ENCODE results near the gene FLYWCH2. TPM values are rescaled to one million over a fixed set of nuclear protein-coding genes. Genes with fewer than 3 reads are reported as not detected.
"Not testable (repeated sequence)": the region's sequence is repeated elsewhere in the genome, so short reads cannot be mapped to it uniquely, and the experiment has no call there.

The FLYWCH2 gene
- polyA plus RNA-seq, 2 of the 4 experiments (the other 2 are of a cell fraction): 23.2 to 41.2 TPM

GRCh38 chr16:2926650-2926999 is 43.6 kb downstream of the FLYWCH2 start:
- no peak overlapping the region for H3K4me3 ChIP-seq
- 73% methylated on average over 5 of the region's 5 CpGs for WGBS (ENCODE audit: missing lambda C conversion rate)
- H3K9me3 ChIP-seq: no peaks in the 10 kb centered on the region
- CTCF ChIA-PET: interaction anchor here (0.6 to 9.6 kb wide), 35 partner anchors 11 to 542 kb away, joined by 3 to 190 read pairs (median 5); partner anchors contain the start of genes FLYWCH1, FLYWCH2, KREMEN2 and PAQR4
- TF ChIP-seq MAFK (IDR thresholded peaks at IDR 0.05; ENCODE audit: partially characterized antibody) (peak; percentile 37), CEBPB (IDR thresholded peaks at IDR 0.05) (no peak)
- H3K4me1 ChIP-seq: peaks cover 3% of the 10 kb centered on the region; the same call in 1 of the 3 replicates
- H3K27ac ChIP-seq: 0 out of 6 replicates have a peak overlapping the region, but pooled peaks of 1 of the 2 experiments have one; percentile 2
- DNase-seq (ENCODE audit: low read depth in 1 of 2, low spot score in 1 of 2) (no peak), FAIRE-seq (no peak), ATAC-seq (no peak)
- peak overlapping the region; percentile 71 for H3K4me2 ChIP-seq
- POLR2A ChIA-PET: interaction anchor here (0.8 to 1.2 kb wide), 4 partner anchors 19 to 59 kb away, joined by 3 to 7 read pairs (median 4); partner anchors contain the start of gene FLYWCH2

GRCh38 chr16:2927010-2927646 is 44.1 kb downstream of the FLYWCH2 start:
- Histone ChIP-seq H3K4me1 (peaks cover 3% of the 10 kb centered on the region; the same call in 1 of the 3 replicates), H3K9me3 (no peaks in the 10 kb centered on the region), H3K4me2 (peak overlapping the region; percentile 71), H3K4me3 (no peak overlapping the region), H3K27ac (0 out of 6 replicates have a peak overlapping the region, but pooled peaks of 1 of the 2 experiments have one; percentile 2)
- POLR2A ChIA-PET: interaction anchor here (0.5 to 1.2 kb wide), 6 partner anchors 19 to 245 kb away, joined by 3 to 7 read pairs (median 3); partner anchors contain the start of genes FLYWCH2 and KCTD5
- peak; percentile 55 to 89 for DNase-seq (ENCODE audit: low read depth in 1 of 2, low spot score in 1 of 2)
- TF ChIP-seq RAD21 (conservative IDR thresholded peaks at IDR 0.05 in 1 of 2, IDR thresholded peaks at IDR 0.05 in 1 of 2): peak; percentile 73 to 79
- TF ChIP-seq POLR2AphosphoS2 (conservative IDR thresholded peaks at IDR 0.05; ENCODE audit: low read length): no peak
- peak; percentile 84 for TF ChIP-seq MAX (IDR thresholded peaks at IDR 0.05)
- no peak for TF ChIP-seq TFCP2L1 (CRISPR knock-in tag; IDR thresholded peaks at IDR 0.05)
- TF ChIP-seq CHD2 (IDR thresholded peaks at IDR 0.05; ENCODE audit: low read length, partially characterized antibody): no peak
- TF ChIP-seq CBX8 (IDR thresholded peaks at IDR 0.05): no peak
- peak; percentile 91 for TF ChIP-seq CTCF (IDR thresholded peaks at IDR 0.05)
- no peak for TF ChIP-seq FOSL2 (IDR thresholded peaks at IDR 0.05)
- no peak for TF ChIP-seq FOSL2 (CRISPR knock-in tag; IDR thresholded peaks at IDR 0.05)
- no peak for TF ChIP-seq HES2 (IDR thresholded peaks at IDR 0.05)
- TF ChIP-seq PHF8 (IDR thresholded peaks at IDR 0.05; ENCODE audit: borderline replicate concordance, low read depth): no peak
- TF ChIP-seq KDM1A (IDR thresholded peaks at IDR 0.05; ENCODE audit: low read depth): no peak
- TF ChIP-seq SMC3 (IDR thresholded peaks at IDR 0.05): peak; percentile 58
- 9% methylated on average over 19 of the region's 19 CpGs for WGBS (ENCODE audit: missing lambda C conversion rate)
- FAIRE-seq: peak; percentile 94
- CTCF ChIA-PET: interaction anchor here (0.5 to 9.6 kb wide), 46 partner anchors 11 to 543 kb away, joined by 3 to 190 read pairs (median 5); partner anchors contain the start of genes FLYWCH1, FLYWCH2, KREMEN2 and PAQR4
- peak; percentile 89 to 93 for ATAC-seq

GRCh38 chr16:2928151-2928550 is 45.1 kb downstream of the FLYWCH2 start:
- FAIRE-seq; ATAC-seq; H3K27ac ChIP-seq; DNase-seq (ENCODE audit: low read depth in 1 of 2, low spot score in 1 of 2); H3K4me2 ChIP-seq; H3K9me3 ChIP-seq; H3K4me3 ChIP-seq; POLR2A ChIA-PET; H3K4me1 ChIP-seq: not testable (repeated sequence)
- CTCF ChIA-PET: interaction anchor here (1.5 to 9.6 kb wide), 5 partner anchors 12 to 57 kb away, joined by 4 to 190 read pairs (median 56); no protein-coding TSS in a partner anchor
- WGBS (ENCODE audit: missing lambda C conversion rate): 93% methylated on average over 4 of the region's 4 CpGs

GRCh38 chr16:2928796-2929195 is 45.8 kb downstream of the FLYWCH2 start:
- Histone ChIP-seq H3K9me3 (no peaks in the 10 kb centered on the region), H3K4me2 (no peak overlapping the region), H3K4me1 (peaks cover 3% of the 10 kb centered on the region; the same call in 1 of the 3 replicates), H3K4me3 (no peak overlapping the region), H3K27ac (no peak overlapping the region)
- DNase-seq (ENCODE audit: low read depth in 1 of 2, low spot score in 1 of 2) (no peak), ATAC-seq (no peak), FAIRE-seq (no peak)
- WGBS (ENCODE audit: missing lambda C conversion rate): 81% methylated on average over 7 of the region's 11 CpGs
- ChIA-PET CTCF (interaction anchor here (5.4 to 9.6 kb wide), 3 partner anchors 15 to 58 kb away, joined by 20 to 190 read pairs (median 56); no protein-coding TSS in a partner anchor), POLR2A (no interaction called here)
- no peak for TF ChIP-seq RCOR1 (IDR thresholded peaks at IDR 0.05; ENCODE audit: low read depth, low read length)
- TF ChIP-seq CHD4 (IDR thresholded peaks at IDR 0.05; ENCODE audit: borderline replicate concordance): no peak
- TF ChIP-seq HMGXB4 (CRISPR knock-in tag; IDR thresholded peaks at IDR 0.05; ENCODE audit: borderline replicate concordance): no peak
- no peak for TF ChIP-seq HES2 (IDR thresholded peaks at IDR 0.05)
- no peak for TF ChIP-seq RARB (CRISPR knock-in tag; IDR thresholded peaks at IDR 0.05)
- TF ChIP-seq KDM5A (IDR thresholded peaks at IDR 0.05): no peak
- TF ChIP-seq PBX3 (IDR thresholded peaks at IDR 0.05): no peak
- TF ChIP-seq TP53 (CRISPR knock-in tag; IDR thresholded peaks at IDR 0.05): no peak
- TF ChIP-seq HOXA7 (CRISPR knock-in tag; IDR thresholded peaks at IDR 0.05): no peak

Data from A549 (cell line).